T follicular helper cell (primary cell): ENCODE results near the gene RAD51B.
"Not testable (repeated sequence)": the region's sequence is repeated elsewhere in the genome, so short reads cannot be mapped to it uniquely, and the experiment has no call there.

ENCODE experiments used
- DNase-seq: peaks from one replicate; pipeline ENCODE4 v3.0.0-alpha.2; 2020; ENCODE audit warnings: low read depth

Gene RAD51B

GRCh38 chr14:68253878-68254528 is 434.4 kb downstream of the RAD51B start:
- no peak for DNase-seq

- DNase-seq = no peak
These were observed 435.3 kb downstream of the RAD51B start for GRCh38 chr14:68254669-68255527.

GRCh38 chr14:68255693-68256178 is 436.2 kb downstream of the RAD51B start:
- no peak for DNase-seq

GRCh38 chr14:68257969-68258368 is 438.4 kb downstream of the RAD51B start:
- no peak for DNase-seq

- DNase-seq = not testable (repeated sequence)
These were observed 439.4 kb downstream of the RAD51B start for GRCh38 chr14:68258995-68259394.

- no peak for DNase-seq
These were observed 440.5 kb downstream of the RAD51B start for GRCh38 chr14:68260121-68260520.

- no peak for DNase-seq
These were observed 441.7 kb downstream of the RAD51B start for GRCh38 chr14:68261092-68261842.

- DNase-seq = no peak
These were observed 443.0 kb downstream of the RAD51B start for GRCh38 chr14:68262567-68262966.

GRCh38 chr14:68263563-68264259 is 444.1 kb downstream of the RAD51B start:
- no peak for DNase-seq

GRCh38 chr14:68264260-68264569 is 444.6 kb downstream of the RAD51B start:
- no peak for DNase-seq

- no peak for DNase-seq
These were observed 447.4 kb downstream of the RAD51B start for GRCh38 chr14:68266998-68267397.

- no peak for DNase-seq
These were observed 448.6 kb downstream of the RAD51B start for GRCh38 chr14:68268197-68268596.

GRCh38 chr14:68268719-68269118 is 449.1 kb downstream of the RAD51B start:
- no peak for DNase-seq

GRCh38 chr14:68269136-68269927 is 449.8 kb downstream of the RAD51B start:
- no peak for DNase-seq

GRCh38 chr14:68270342-68270741 is 450.8 kb downstream of the RAD51B start:
- no peak for DNase-seq

GRCh38 chr14:68271913-68272391 is 452.4 kb downstream of the RAD51B start:
- DNase-seq = no peak

- no peak for DNase-seq
These were observed 453.8 kb downstream of the RAD51B start for GRCh38 chr14:68273413-68273812.

- DNase-seq = no peak
These were observed 455.1 kb downstream of the RAD51B start for GRCh38 chr14:68274725-68275124.

- no peak for DNase-seq
These were observed 459.2 kb downstream of the RAD51B start for GRCh38 chr14:68278576-68279436.

GRCh38 chr14:68279437-68279720 is 459.8 kb downstream of the RAD51B start:
- DNase-seq = no peak
